ENCODE measurements around the gene PLD1. TPM values are rescaled to one million over a fixed set of nuclear protein-coding genes. Genes with fewer than 3 reads are reported as not detected.
A peak's percentile ranks its signal among the peaks of the same experiment; 100 is the strongest.

The PLD1 gene
- total and polyA plus RNA-seq, 9 donors, result 24.6 to 125 (median 52.1) TPM

DNA sequence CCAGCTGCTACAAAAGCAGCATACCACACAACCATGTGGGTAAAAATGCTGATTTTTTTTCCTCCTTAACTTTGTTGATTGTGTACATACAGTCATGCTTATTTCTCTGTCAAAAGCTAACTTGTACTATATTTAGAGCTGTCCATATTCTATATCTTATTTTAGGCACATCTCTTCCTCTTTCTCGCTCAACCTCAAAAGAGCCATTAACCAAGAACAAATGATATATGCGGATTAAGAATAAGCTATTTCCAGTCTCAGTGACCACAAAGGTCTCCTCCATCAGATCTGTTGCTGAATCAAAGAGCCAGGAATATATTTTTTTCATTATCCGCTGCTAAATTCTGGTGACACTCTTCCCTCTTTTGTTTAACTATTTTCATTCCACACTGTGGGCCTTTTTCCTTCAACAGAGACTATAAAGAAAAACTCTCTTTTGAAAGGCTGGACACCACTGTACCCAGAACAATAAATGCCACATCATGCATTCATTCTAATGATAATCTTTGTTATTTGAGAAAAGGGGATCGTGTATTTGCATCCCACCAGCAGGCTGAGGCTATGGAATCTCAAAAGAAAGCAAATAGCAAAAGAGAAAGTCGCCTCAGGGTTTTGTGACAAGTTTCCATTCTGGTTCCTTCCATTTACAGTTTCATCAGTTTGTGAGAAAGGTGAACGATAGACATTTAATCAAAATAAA lies 40.8 kb upstream of the PLD1 start:
- intact Hi-C loops (cut with DNase I), result no loop called here
- no peaks in the 10 kb centered on the region for H3K27me3 ChIP-seq
- DNase-seq, result no peak
- H3K4me1 ChIP-seq (ENCODE audit: insufficient read depth), result peaks cover 5% of the 10 kb centered on the region
- H3K36me3 ChIP-seq, result no peaks in the 10 kb centered on the region
- no peak overlapping the region for H3K27ac ChIP-seq
- H3K4me3 ChIP-seq, result no peak overlapping the region
- TF ChIP-seq, protein P1, sequence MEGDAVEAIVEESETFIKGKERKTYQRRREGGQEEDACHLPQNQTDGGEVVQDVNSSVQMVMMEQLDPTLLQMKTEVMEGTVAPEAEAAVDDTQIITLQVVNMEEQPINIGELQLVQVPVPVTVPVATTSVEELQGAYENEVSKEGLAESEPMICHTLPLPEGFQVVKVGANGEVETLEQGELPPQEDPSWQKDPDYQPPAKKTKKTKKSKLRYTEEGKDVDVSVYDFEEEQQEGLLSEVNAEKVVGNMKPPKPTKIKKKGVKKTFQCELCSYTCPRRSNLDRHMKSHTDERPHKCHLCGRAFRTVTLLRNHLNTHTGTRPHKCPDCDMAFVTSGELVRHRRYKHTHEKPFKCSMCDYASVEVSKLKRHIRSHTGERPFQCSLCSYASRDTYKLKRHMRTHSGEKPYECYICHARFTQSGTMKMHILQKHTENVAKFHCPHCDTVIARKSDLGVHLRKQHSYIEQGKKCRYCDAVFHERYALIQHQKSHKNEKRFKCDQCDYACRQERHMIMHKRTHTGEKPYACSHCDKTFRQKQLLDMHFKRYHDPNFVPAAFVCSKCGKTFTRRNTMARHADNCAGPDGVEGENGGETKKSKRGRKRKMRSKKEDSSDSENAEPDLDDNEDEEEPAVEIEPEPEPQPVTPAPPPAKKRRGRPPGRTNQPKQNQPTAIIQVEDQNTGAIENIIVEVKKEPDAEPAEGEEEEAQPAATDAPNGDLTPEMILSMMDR (IDR thresholded peaks at IDR 0.05), result no peak
- TF ChIP-seq POLR2A (IDR thresholded peaks at IDR 0.05) (no peak), EP300 (IDR thresholded peaks at IDR 0.05) (no peak)
- no peaks in the 10 kb centered on the region for H3K9me3 ChIP-seq
- 81 to 89% (median 88%) methylated on average over 6 of the region's 6 CpGs for WGBS, 3 donors

DNA sequence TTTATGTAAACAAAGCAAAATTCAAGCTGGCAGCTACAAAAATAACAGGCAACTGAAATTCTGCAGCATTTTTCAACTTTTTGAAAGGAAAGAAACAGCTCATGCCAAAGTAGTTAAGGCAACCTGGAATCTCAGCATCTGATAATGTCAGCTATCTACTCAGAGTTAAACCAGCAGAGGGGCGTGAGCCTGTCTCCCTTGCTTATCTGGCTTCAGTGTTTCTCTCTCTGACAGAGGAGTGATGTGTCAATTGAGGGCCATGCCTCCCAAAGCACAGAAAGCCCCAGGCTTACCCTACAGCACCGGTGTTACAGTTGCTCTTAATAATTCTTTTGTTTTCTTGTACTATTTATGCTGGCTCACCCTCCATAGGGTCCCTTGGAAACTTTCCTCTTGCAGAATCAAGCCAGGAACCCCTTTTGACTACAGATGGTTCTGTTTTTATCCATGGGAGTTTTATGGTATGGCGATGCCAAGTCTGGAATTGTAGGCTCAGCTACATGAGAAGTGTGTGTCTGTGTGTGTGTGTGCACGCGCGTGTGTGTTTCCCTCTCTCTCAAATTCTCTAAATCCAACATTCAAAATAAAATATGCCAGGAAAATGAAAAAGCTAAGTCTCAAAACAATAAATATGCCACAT lies 40.2 kb upstream of the PLD1 start:
- intact Hi-C loops (cut with DNase I), result no loop called here
- H3K27ac ChIP-seq, result peak overlapping the region in 1 of 2 donors; percentile 31
- TF ChIP-seq POLR2A (IDR thresholded peaks at IDR 0.05), result no peak
- no peak for TF ChIP-seq EP300 (IDR thresholded peaks at IDR 0.05)
- TF ChIP-seq, protein P1 (IDR thresholded peaks at IDR 0.05), result no peak
- H3K4me1 ChIP-seq (ENCODE audit: insufficient read depth), result peaks cover 5% of the 10 kb centered on the region
- 56 to 68% (median 60%) methylated on average over 6 of the region's 6 CpGs for WGBS, 3 donors
- no peak overlapping the region for H3K4me3 ChIP-seq
- no peak for DNase-seq
- no peaks in the 10 kb centered on the region for H3K27me3 ChIP-seq
- H3K36me3 ChIP-seq, result no peaks in the 10 kb centered on the region
- no peaks in the 10 kb centered on the region for H3K9me3 ChIP-seq

DNA sequence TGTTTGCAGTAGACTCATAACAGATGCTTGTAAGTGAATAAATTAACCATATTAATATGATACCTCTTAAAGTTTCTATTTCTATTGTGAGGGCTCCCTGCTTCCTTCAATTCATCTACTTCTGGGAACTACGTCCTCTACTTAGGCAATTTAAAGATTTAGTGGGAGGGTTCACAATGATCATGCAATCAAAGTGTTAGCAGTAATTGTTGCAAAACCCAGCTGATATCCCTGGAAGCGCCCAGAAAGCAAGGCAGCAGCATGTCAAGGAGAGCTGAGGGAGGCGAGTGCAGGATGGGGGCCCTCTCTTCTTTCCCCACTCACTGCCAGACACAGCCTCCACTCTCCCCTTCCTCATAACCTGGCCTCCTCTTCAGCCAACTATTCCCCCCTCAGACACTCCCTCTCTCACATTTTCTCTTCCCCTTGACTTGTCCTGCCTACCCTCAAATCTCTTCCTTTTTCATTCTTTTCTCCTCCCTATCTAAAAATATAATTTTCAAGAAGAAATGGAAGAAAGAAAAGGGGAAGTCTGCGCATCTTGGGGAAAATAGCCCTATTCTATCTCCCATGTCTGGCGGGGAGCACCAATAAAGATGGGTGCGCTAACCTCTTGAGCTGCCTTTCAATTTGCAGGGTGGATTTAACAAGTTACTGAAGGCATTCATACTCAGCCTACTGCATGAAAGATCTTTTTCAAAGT lies 39.5 kb upstream of the PLD1 start:
- no peaks in the 10 kb centered on the region for H3K36me3 ChIP-seq
- DNase-seq, result no peak
- no peaks in the 10 kb centered on the region for H3K9me3 ChIP-seq
- no peak for TF ChIP-seq POLR2A (IDR thresholded peaks at IDR 0.05)
- TF ChIP-seq EP300 (IDR thresholded peaks at IDR 0.05), result no peak
- TF ChIP-seq, protein P1 (IDR thresholded peaks at IDR 0.05), result no peak
- peaks cover 5% of the 10 kb centered on the region for H3K4me1 ChIP-seq (ENCODE audit: insufficient read depth)
- 89 to 92% (median 91%) methylated on average over 6 of the region's 6 CpGs for whole genome bisulfite sequencing, 3 donors
- H3K27ac ChIP-seq, result no peak overlapping the region
- H3K4me3 ChIP-seq, result no peak overlapping the region
- intact Hi-C loops (cut with DNase I), result loop anchor here in 2 of 4 donors (10.0 kb wide), 1 partner anchor 185 kb away; the partner anchor contains the start of gene FNDC3B (in 2 of the 2)
- no peaks in the 10 kb centered on the region for H3K27me3 ChIP-seq

DNA sequence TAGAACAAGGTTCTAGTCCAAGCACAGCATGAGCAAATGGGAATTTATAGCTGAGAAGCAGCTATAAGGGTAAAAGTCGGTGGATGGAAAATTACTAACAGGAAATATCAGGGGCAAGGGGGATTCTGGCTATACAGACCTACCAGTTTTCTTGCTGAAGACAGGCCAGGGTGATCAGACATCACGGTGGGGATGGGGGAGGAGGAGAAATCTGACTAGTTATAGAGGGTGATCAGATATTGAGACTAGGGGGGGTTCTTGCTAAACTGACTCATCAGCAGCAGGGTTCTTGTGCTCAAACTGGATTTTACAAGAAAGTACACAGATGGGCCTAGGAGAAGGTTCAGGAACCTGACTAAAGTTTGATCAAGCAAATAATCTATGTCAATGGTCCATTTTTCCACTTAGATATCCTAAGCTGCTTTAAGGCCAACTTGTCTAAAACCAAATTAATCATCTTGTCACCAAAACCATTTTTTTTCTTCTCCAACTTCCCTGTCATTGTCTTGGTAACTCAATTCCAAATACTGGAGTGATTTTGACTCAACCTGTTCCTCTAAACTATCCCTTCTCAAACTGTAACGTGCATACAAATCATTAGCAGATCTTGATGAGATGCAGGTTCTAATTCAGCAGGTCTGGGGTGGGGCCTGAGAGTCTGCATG lies 37.4 kb upstream of the PLD1 start:
- no peaks in the 10 kb centered on the region for H3K9me3 ChIP-seq
- 61 to 96% (median 94%) methylated on average over 3 of the region's 3 CpGs for WGBS, 3 donors
- intact Hi-C loops (cut with DNase I), result loop anchor here in 2 of 4 donors (10.0 kb wide), 1 partner anchor 187 kb away; the partner anchor contains the start of gene FNDC3B (in 2 of the 2)
- H3K4me3 ChIP-seq, result no peak overlapping the region
- H3K4me1 ChIP-seq (ENCODE audit: insufficient read depth), result peaks cover 5% of the 10 kb centered on the region
- H3K36me3 ChIP-seq, result no peaks in the 10 kb centered on the region
- H3K27ac ChIP-seq, result no peak overlapping the region
- TF ChIP-seq POLR2A (IDR thresholded peaks at IDR 0.05) (no peak), EP300 (IDR thresholded peaks at IDR 0.05) (no peak)
- TF ChIP-seq, protein P1 (IDR thresholded peaks at IDR 0.05), result no peak
- DNase-seq, result no peak
- H3K27me3 ChIP-seq, result no peaks in the 10 kb centered on the region
